ENCODE data around the gene PRPF19. TPM values are rescaled to one million over a fixed set of nuclear protein-coding genes. Genes with fewer than 3 reads are reported as not detected.

The PRPF19 gene
- total RNA-seq, 1 donor from 2014 or later = 74.4 TPM

DNA sequence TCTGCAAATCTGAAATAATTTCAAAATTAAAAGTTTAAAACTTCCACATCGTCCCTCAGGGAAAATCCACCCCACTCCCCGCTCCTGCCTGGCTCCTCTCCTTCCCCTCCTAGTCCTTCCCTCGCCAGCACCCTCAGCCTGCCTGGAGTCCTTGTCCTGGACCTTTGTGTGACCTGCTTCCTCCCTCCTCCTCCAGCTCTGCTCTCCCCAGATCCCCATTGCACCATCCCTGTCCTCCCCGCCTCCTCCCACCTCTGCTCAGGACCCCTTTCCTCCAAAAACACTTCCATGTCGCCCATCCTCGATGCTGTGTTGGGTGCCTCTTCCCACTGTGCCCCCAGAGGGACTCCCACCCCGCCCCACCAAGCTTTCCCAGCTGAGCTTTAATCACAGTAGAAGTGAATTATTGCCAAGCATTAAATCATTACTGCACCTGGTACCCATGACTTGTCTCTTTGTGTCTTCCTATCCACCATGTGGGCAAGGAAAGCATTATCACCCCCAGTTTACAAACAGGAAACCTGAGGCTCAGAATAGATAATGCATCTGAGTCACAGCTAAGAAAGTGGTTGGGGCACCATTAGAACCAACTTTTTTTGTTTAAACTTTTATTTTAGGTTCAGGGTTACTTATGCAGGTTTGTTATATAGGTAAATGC, 41.4 kb downstream of the PRPF19 start:
- peaks cover 7% of the 10 kb centered on the region for H3K36me3 Mint-ChIP-seq (ENCODE audit: unreplicated experiment)
- DNase-seq = no peak
- H3K4me1 Mint-ChIP-seq (ENCODE audit: low read depth, unreplicated experiment) = peaks cover 6% of the 10 kb centered on the region
- H3K27me3 Mint-ChIP-seq (ENCODE audit: unreplicated experiment) = peaks cover 1% of the 10 kb centered on the region
- TF ChIP-seq, protein P1, sequence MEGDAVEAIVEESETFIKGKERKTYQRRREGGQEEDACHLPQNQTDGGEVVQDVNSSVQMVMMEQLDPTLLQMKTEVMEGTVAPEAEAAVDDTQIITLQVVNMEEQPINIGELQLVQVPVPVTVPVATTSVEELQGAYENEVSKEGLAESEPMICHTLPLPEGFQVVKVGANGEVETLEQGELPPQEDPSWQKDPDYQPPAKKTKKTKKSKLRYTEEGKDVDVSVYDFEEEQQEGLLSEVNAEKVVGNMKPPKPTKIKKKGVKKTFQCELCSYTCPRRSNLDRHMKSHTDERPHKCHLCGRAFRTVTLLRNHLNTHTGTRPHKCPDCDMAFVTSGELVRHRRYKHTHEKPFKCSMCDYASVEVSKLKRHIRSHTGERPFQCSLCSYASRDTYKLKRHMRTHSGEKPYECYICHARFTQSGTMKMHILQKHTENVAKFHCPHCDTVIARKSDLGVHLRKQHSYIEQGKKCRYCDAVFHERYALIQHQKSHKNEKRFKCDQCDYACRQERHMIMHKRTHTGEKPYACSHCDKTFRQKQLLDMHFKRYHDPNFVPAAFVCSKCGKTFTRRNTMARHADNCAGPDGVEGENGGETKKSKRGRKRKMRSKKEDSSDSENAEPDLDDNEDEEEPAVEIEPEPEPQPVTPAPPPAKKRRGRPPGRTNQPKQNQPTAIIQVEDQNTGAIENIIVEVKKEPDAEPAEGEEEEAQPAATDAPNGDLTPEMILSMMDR (IDR thresholded peaks at IDR 0.05; ENCODE audit: partially characterized antibody, unreplicated experiment) = no peak
- no peak overlapping the region for H3K27ac Mint-ChIP-seq (ENCODE audit: unreplicated experiment)
- no peak overlapping the region for H3K4me3 Mint-ChIP-seq (ENCODE audit: unreplicated experiment)
- H3K9me3 Mint-ChIP-seq (ENCODE audit: unreplicated experiment) = peaks cover 4% of the 10 kb centered on the region

DNA sequence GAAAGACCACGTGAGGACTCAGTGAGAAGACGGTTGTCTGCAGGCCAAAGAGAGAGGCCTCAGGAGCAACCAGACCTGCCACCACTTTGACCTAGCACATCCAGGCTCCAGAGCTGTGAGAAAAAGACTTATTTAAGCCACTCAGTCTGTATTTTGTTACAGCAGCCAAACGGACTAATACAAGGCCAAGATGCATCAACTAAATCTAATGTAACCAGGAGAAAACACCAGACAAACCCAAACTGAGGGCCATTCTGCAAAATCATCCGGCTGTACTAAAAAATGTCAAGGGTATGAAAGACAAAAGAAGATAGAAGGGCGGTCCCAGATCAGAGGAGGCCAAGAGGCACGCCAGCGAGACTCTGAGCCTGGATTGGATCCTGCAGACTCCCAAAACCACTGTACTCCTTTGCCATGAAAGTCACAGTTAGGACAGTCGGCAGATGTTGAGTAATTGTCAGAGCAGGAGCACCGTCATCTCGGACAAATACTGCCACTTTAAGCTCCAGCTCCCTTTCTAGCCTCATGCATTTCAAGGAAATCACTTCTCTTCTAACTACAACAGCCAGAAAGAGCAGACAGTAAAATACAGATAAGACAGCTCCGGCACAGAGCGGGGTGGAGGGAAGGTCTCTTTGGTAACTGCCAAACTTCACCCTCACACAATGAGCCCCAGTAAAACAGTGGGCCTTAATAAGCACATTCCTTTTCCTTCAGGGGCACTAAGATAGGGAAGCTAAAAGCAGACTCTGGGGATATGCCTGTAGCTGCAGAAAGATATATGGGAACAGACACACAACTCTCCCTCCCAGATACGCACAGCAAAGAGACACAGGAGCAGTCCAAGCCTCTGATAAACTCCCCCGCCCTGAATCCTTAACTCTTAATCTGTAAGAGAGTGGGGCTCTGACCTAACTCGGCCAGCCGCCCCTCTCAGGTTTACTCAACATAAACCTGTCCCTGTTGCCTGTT, 42.5 kb downstream of the PRPF19 start:
- H3K4me3 Mint-ChIP-seq (ENCODE audit: unreplicated experiment) = no peak overlapping the region
- H3K4me1 Mint-ChIP-seq (ENCODE audit: low read depth, unreplicated experiment) = peaks cover 1% of the 10 kb centered on the region
- peaks cover 4% of the 10 kb centered on the region for H3K27me3 Mint-ChIP-seq (ENCODE audit: unreplicated experiment)
- peaks cover 7% of the 10 kb centered on the region for H3K36me3 Mint-ChIP-seq (ENCODE audit: unreplicated experiment)
- TF ChIP-seq, protein P1 (IDR thresholded peaks at IDR 0.05; ENCODE audit: partially characterized antibody, unreplicated experiment) = no peak
- H3K27ac Mint-ChIP-seq (ENCODE audit: unreplicated experiment) = no peak overlapping the region
- H3K9me3 Mint-ChIP-seq (ENCODE audit: unreplicated experiment) = no peaks in the 10 kb centered on the region
- no peak for DNase-seq

DNA sequence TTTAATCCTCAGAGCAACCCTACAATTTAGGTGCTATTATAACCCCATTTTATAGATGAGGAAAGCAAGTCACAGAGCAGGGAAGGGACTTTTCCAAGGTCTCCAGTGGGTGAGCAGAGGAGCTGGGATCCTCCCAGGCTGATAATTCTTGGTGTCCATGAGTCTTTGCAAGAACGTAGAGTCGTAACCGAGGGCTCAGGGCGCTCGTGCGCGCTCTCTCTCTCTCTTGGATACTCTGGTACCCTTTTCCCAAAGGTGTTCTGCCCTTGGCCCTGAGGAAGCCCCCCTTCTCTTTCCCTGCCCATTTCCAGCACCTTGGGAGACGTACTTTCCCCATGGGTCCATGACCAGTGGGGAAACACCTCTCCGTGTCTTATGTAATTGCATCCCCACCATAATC, 44.2 kb downstream of the PRPF19 start:
- H3K27ac Mint-ChIP-seq (ENCODE audit: unreplicated experiment) = peak overlapping the region; percentile 54
- H3K4me3 Mint-ChIP-seq (ENCODE audit: unreplicated experiment) = no peak overlapping the region
- DNase-seq = no peak
- TF ChIP-seq, protein P1 (IDR thresholded peaks at IDR 0.05; ENCODE audit: partially characterized antibody, unreplicated experiment) = no peak
- H3K36me3 Mint-ChIP-seq (ENCODE audit: unreplicated experiment) = peaks cover 7% of the 10 kb centered on the region
- peaks cover 1% of the 10 kb centered on the region for H3K4me1 Mint-ChIP-seq (ENCODE audit: low read depth, unreplicated experiment)
- peaks cover 5% of the 10 kb centered on the region for H3K27me3 Mint-ChIP-seq (ENCODE audit: unreplicated experiment)
- peaks cover 2% of the 10 kb centered on the region for H3K9me3 Mint-ChIP-seq (ENCODE audit: unreplicated experiment)

DNA sequence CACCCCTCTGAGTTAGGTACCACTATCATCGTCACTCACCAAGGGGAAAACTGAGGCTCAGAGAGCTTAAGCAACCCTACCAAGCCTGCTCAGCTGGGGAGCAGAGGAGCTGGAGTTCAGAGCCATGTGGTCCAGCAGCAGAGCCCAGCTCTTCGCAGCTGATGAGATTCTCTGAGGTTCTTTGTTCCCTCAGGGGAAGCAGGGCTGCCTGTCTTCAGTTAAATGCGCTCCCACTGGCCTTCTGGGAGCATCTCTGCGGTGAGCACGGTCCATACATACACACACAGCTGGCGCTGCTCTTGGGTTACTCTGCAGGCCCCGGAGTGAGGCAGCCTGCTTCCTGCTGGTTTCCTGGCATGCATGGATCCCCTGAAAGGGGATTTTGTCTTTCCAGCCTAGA, 45.4 kb downstream of the PRPF19 start:
- TF ChIP-seq, protein P1 (IDR thresholded peaks at IDR 0.05; ENCODE audit: partially characterized antibody, unreplicated experiment) = no peak
- Mint-ChIP-seq H3K27me3 (ENCODE audit: unreplicated experiment) (peaks cover 5% of the 10 kb centered on the region), H3K4me3 (ENCODE audit: unreplicated experiment) (no peak overlapping the region), H3K4me1 (ENCODE audit: low read depth, unreplicated experiment) (peaks cover 1% of the 10 kb centered on the region), H3K27ac (ENCODE audit: unreplicated experiment) (peak overlapping the region; percentile 77), H3K9me3 (ENCODE audit: unreplicated experiment) (peaks cover 2% of the 10 kb centered on the region), H3K36me3 (ENCODE audit: unreplicated experiment) (peaks cover 7% of the 10 kb centered on the region)
- DNase-seq = peak; percentile 70

All from glutamatergic neuron (in vitro differentiated cells).